Activated CD8-positive, alpha-beta T cell treated with anti-CD3 and anti-CD28 coated beads for 36 hours (primary cell): ENCODE data around the gene PTPRCAP. TPM values are rescaled to one million over a fixed set of nuclear protein-coding genes. Genes with fewer than 3 reads are reported as not detected.
A peak's percentile ranks its signal among the peaks of the same experiment; 100 is the strongest.

Source experiments
- ATAC-seq: fragments of 200-7000 bp; cut with Tn5 transposase; one replicate; pipeline ENCODE4 v1.10.0; 2021; ENCODE audit warnings: mild to moderate bottlenecking, moderate library complexity
- CTCF ChIA-PET: fragments of 350-600 bp; sonication (Branson Sonifier 250); formaldehyde crosslinking; loops from one replicate; lab custom pipeline; 2021; ENCODE audit warnings: antibody characterized with exemption; lab: Charles Lee
- POLR2A ChIA-PET: fragments of 350-600 bp; sonication (Branson Sonifier 250); formaldehyde crosslinking; loops from one replicate; lab custom pipeline; 2021; ENCODE audit warnings: antibody characterized with exemption; lab: Charles Lee
- DNase-seq: peaks from one replicate; pipeline ENCODE4 v3.0.0-alpha.2; 2020
- H3K27ac Mint-ChIP-seq: one replicate; pipeline ENCODE4 v1.8.0; 2021; ENCODE audit warnings: mild to moderate bottlenecking, mixed read lengths
- H3K27me3 Mint-ChIP-seq: one replicate; pipeline ENCODE4 v1.8.0; 2021; ENCODE audit warnings: mixed read lengths
- H3K36me3 Mint-ChIP-seq: one replicate; pipeline ENCODE4 v1.8.0; 2021; ENCODE audit warnings: low read depth, mixed read lengths
- H3K4me1 Mint-ChIP-seq: one replicate; pipeline ENCODE4 v1.8.0; 2021; ENCODE audit warnings: low read depth, mixed read lengths
- H3K4me3 Mint-ChIP-seq: one replicate; pipeline ENCODE4 v1.8.0; 2021; ENCODE audit warnings: mild to moderate bottlenecking, moderate library complexity, mixed read lengths
- H3K9me3 Mint-ChIP-seq: one replicate; pipeline ENCODE4 v1.8.0; 2021; ENCODE audit warnings: mixed read lengths
- CTCF ChIP-seq: fragments of 200-600 bp; IDR thresholded peaks from one replicate; pipeline ENCODE4 v1.8.0; 2022; ENCODE audit warnings: antibody characterized with exemption, mild to moderate bottlenecking
- intact Hi-C: fragments of 100-400 bp; cut with micrococcal nuclease; formaldehyde crosslinking; loops from one replicate; pipeline ENCODE4 v1.10.0; 2022
- total RNA-seq, 2 experiments: library from RNA; stranded (reverse); gene quantifications; one replicate each; pipeline ENCODE4 v1.2.3, GENCODE V29; 2021

The PTPRCAP gene
- total RNA-seq, 2 experiments from 2014 or later: 107 to 114 TPM

DNA sequence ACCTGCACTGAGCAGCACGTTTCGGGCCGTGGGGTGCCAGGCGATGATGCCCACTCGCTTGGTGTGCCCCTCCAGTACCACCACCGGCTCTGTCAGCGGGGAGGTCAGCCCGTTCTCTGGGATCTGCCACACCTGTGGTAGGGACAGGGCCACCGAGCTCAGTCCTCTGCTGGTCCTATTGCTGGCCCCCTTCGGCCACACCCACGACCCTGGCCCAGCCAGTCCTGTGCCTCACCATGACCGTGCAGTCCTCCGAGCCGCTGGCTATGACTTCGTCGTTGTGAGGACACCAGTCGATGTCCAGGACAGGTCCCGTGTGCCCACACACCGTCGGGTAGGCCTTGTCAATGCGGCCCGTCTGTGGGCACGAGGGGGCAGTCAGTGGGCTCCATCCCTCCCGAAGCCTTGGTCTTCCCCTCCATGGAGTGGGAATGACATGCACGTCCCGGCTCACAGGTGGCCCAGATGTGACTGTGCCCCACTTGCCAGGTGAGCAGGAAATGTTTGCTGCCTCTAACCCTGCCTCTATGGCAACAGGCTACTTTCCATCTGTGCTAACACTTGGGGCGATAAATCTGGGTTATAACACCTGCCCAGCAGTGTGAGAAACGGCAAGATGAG lies 4.4 kb upstream of the PTPRCAP start:
- ATAC-seq: no peak
- TF ChIP-seq CTCF: no peak
- Mint-ChIP-seq H3K36me3 (peaks cover 30% of the 10 kb centered on the region), H3K9me3 (no peaks in the 10 kb centered on the region), H3K4me1 (peaks cover 59% of the 10 kb centered on the region), H3K4me3 (peak overlapping the region; percentile 20), H3K27me3 (no peaks in the 10 kb centered on the region), H3K27ac (peak overlapping the region; percentile 26)
- intact Hi-C loops: no loop called here
- ChIA-PET POLR2A (interaction anchor here (0.8 to 10.8 kb wide), 8 partner anchors 21 to 50 kb away, joined by 3 to 178 read pairs (median 4); partner anchors contain the start of genes PPP1CA, RAD9A and TBC1D10C), CTCF (interaction anchor here (0.9 kb wide), 1 partner anchor 96 kb away, joined by 4 read pairs; no protein-coding TSS in a partner anchor)
- no peak for DNase-seq

DNA sequence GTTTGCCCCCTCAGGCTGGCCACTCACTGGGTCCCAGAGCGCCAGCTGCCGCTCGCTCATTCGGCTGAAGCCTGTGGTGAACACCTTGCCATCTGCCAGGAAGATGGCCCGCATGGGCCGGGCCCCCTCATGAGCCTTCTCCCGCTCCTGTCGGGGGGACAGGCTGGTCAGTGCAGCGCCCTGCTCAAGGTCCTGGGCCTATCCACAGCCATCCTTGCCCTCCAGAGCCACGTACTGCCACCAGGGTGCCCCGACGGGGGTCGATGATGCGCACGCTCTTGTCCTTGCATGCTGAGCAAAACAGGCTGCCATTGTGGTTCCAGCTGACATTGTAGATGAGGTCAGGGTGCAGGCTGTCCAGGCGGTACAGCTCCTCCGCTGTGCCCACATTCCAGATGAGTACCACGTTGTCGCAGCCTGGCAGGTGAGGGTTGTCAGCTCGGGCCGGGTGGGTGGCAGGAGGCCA lies 3.6 kb upstream of the PTPRCAP start:
- Mint-ChIP-seq H3K4me1 (peaks cover 56% of the 10 kb centered on the region), H3K27me3 (no peaks in the 10 kb centered on the region), H3K36me3 (peaks cover 37% of the 10 kb centered on the region), H3K27ac (peak overlapping the region; percentile 70), H3K4me3 (peak overlapping the region; percentile 22), H3K9me3 (no peaks in the 10 kb centered on the region)
- ChIA-PET POLR2A (interaction anchor here (0.8 to 10.8 kb wide), 10 partner anchors 9 to 50 kb away, joined by 3 to 178 read pairs (median 5); partner anchors contain the start of genes PPP1CA, RAD9A, TBC1D10C and TMEM134), CTCF (interaction anchor here (0.9 kb wide), 1 partner anchor 95 kb away, joined by 4 read pairs; no protein-coding TSS in a partner anchor)
- DNase-seq: no peak
- no peak for ATAC-seq
- intact Hi-C loops: no loop called here
- no peak for TF ChIP-seq CTCF

GRCh38 chr11:67440229-67441097 lies 3.0 kb upstream of the PTPRCAP start:
- Mint-ChIP-seq H3K4me3 (peak overlapping the region; percentile 87), H3K36me3 (peaks cover 43% of the 10 kb centered on the region), H3K27ac (peak overlapping the region; percentile 86), H3K4me1 (peaks cover 52% of the 10 kb centered on the region), H3K27me3 (no peaks in the 10 kb centered on the region), H3K9me3 (no peaks in the 10 kb centered on the region)
- ChIA-PET CTCF (interaction anchor here (0.9 to 1.8 kb wide), 2 partner anchors 28 to 94 kb away, joined by 4 to 5 read pairs; no protein-coding TSS in a partner anchor), POLR2A (interaction anchor here (0.9 to 10.8 kb wide), 9 partner anchors 10 to 49 kb away, joined by 3 to 178 read pairs (median 5); partner anchors contain the start of genes AIP, PPP1CA, RAD9A and TBC1D10C)
- intact Hi-C loops: no loop called here
- no peak for TF ChIP-seq CTCF
- ATAC-seq (no peak), DNase-seq (no peak)

- POLR2A ChIA-PET: interaction anchor here (0.8 to 10.8 kb wide), 13 partner anchors 8 to 48 kb away, joined by 3 to 178 read pairs (median 8); partner anchors contain the start of genes AIP, CABP4, PPP1CA and RPS6KB2
- intact Hi-C loops: loop anchor here (5.0 kb wide), 2 partner anchors 43 to 68 kb away; partner anchors contain the start of genes AIP, CDK2AP2 and PITPNM1
- Mint-ChIP-seq H3K4me1 (peaks cover 49% of the 10 kb centered on the region), H3K36me3 (peaks cover 50% of the 10 kb centered on the region), H3K9me3 (no peaks in the 10 kb centered on the region), H3K27me3 (no peaks in the 10 kb centered on the region), H3K27ac (peak overlapping the region; percentile 86), H3K4me3 (peak overlapping the region; percentile 87)
- ATAC-seq (no peak), DNase-seq (peak; percentile 64)
- CTCF ChIA-PET: interaction anchor here (0.7 to 1.9 kb wide), 9 partner anchors 10 to 69 kb away, joined by 3 to 8 read pairs (median 4); partner anchors contain the start of gene RAD9A
- TF ChIP-seq CTCF: peak; percentile 20
Observed at GRCh38 chr11:67439321-67440228, 2.1 kb upstream of the PTPRCAP start.
